SW480 (cell line): ENCODE data around the gene CLK4.

Experiments used
- DNase-seq: peaks from one replicate; pipeline ENCODE4 v3.0.0-alpha.2; 2016; ENCODE audit warnings: low spot score

CLK4 gene

GRCh38 chr5:178553517-178553916 lies 73.3 kb downstream of the CLK4 start:
- DNase-seq = no peak
